ENCODE data around the gene HOXA6. TPM values are rescaled to one million over a fixed set of nuclear protein-coding genes. Genes with fewer than 3 reads are reported as not detected.

The HOXA6 gene
- total RNA-seq, 1 experiment from 2014 or later: 12.7 TPM

DNA sequence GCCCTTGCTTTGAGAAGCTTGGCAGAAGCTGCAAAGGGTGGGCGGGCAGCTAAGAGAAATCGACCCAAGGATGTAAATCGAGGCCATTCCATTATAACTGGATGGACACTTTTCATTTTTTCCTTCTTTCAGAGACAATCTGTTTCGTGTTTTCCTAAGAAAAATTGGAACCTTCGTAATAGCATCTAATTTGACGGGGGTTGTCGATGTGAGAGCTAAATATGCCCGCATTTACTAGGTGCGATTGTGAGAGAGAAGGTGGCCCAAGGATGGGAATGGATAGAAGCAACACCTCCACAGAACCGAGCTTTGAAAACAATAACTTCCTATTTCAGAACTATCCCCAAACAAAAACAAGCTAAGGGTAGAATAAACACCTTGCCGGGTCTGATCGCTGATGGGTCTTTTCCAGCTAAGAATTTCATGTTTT lies 16.2 kb downstream of the HOXA6 start:
- peak; percentile 2; the same call in 1 of the 2 replicates for ATAC-seq

More for the DNA sequence above, 16.2 kb downstream of the HOXA6 start:
- POLR2A ChIA-PET: interaction anchor here (0.7 to 1.5 kb wide), 5 partner anchors 16 to 417 kb away, joined by 3 to 5 read pairs (median 3); no protein-coding TSS in a partner anchor
- RAD21 ChIA-PET (ENCODE audit: low non-redundant PET in 1 of 2, low total read pairs in 2 of 2, uncharacterized antibody in 2 of 2, unreplicated experiment in 2 of 2): no interaction called here
- Histone ChIP-seq H2AFZ (ENCODE audit: low read depth, low read length, poor library complexity, severe bottlenecking) (no peak overlapping the region), H3K27me3 (ENCODE audit: insufficient read depth, low read length) (peaks cover 17% of the 10 kb centered on the region), H3K36me3 (ENCODE audit: control insufficient read depth in 1 of 2, insufficient read depth in 2 of 2, low read length in 2 of 2) (no peaks in the 10 kb centered on the region), H3K9me3 (ENCODE audit: control insufficient read depth in 1 of 2, insufficient read depth in 1 of 2, low read depth in 1 of 2, low read length in 2 of 2) (no peaks in the 10 kb centered on the region), H3K9ac (ENCODE audit: low read length) (peak overlapping the region; percentile 71), H3K27ac (ENCODE audit: low read depth, low read length) (peak overlapping the region; percentile 36; the same call in 1 of the 2 replicates), H4K20me1 (ENCODE audit: insufficient read depth) (no peaks in the 10 kb centered on the region), H3K4me1 (ENCODE audit: control insufficient read depth in 1 of 2, insufficient read depth in 2 of 2, low read length in 2 of 2) (peaks cover 35 to 77% of the 10 kb centered on the region in 2 experiments), H3K4me2 (ENCODE audit: low read length) (peak overlapping the region; percentile 91), H3K9me2 (ENCODE audit: insufficient read depth) (no peaks in the 10 kb centered on the region), H3K4me3 (replicated peaks in 1 of 2; ENCODE audit: low read depth in 1 of 2, low read length in 2 of 2) (peak overlapping the region; percentile 55 to 64), H3K79me2 (ENCODE audit: insufficient read depth, low read length) (no peaks in the 10 kb centered on the region)
- intact Hi-C loops (cut with micrococcal nuclease): loop anchor here (2.0 kb wide), 1 partner anchor 17 kb away; no protein-coding TSS in a partner anchor
- BruUV-seq (replicated peaks): no TSS peak
- no peak for TF ChIP-seq REST (IDR thresholded peaks at IDR 0.05; ENCODE audit: low read depth)
- no peak for TF ChIP-seq ELF1 (IDR thresholded peaks at IDR 0.05; ENCODE audit: borderline replicate concordance, low read depth)
- TF ChIP-seq, protein P1, sequence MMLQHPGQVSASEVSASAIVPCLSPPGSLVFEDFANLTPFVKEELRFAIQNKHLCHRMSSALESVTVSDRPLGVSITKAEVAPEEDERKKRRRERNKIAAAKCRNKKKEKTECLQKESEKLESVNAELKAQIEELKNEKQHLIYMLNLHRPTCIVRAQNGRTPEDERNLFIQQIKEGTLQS (IDR thresholded peaks at IDR 0.05): no peak
- TF ChIP-seq SIN3A (IDR thresholded peaks at IDR 0.05; ENCODE audit: low read depth): no peak
- no peak for TF ChIP-seq EZH2 (IDR thresholded peaks at IDR 0.05)
- TF ChIP-seq SRF (IDR thresholded peaks at IDR 0.05; ENCODE audit: low read depth): no peak
- TF ChIP-seq YY1 (IDR thresholded peaks at IDR 0.05; ENCODE audit: extremely low read depth, insufficient replicate concordance, low read depth, low read length): no peak
- no peak for TF ChIP-seq MAX (IDR thresholded peaks at IDR 0.05)
- no peak for TF ChIP-seq ZNF274 (IDR thresholded peaks at IDR 0.05; ENCODE audit: low read depth, low read length)
- TF ChIP-seq RAD21 (IDR thresholded peaks at IDR 0.05; ENCODE audit: low read depth): no peak
- TF ChIP-seq CBX3 (IDR thresholded peaks at IDR 0.05; ENCODE audit: low read depth): no peak
- TF ChIP-seq CEBPB (IDR thresholded peaks at IDR 0.05; ENCODE audit: low read depth): no peak
- TF ChIP-seq POLR2A (IDR thresholded peaks at IDR 0.05; ENCODE audit: borderline replicate concordance, extremely low read depth, insufficient read depth, insufficient read length): no peak
- no peak for TF ChIP-seq POLR2AphosphoS5 (IDR thresholded peaks at IDR 0.05; ENCODE audit: low read depth, low read length)
- no peak for TF ChIP-seq JUND (IDR thresholded peaks at IDR 0.05)
- no peak for TF ChIP-seq EGR1 (IDR thresholded peaks at IDR 0.05; ENCODE audit: low read depth)
- TF ChIP-seq, protein P2, sequence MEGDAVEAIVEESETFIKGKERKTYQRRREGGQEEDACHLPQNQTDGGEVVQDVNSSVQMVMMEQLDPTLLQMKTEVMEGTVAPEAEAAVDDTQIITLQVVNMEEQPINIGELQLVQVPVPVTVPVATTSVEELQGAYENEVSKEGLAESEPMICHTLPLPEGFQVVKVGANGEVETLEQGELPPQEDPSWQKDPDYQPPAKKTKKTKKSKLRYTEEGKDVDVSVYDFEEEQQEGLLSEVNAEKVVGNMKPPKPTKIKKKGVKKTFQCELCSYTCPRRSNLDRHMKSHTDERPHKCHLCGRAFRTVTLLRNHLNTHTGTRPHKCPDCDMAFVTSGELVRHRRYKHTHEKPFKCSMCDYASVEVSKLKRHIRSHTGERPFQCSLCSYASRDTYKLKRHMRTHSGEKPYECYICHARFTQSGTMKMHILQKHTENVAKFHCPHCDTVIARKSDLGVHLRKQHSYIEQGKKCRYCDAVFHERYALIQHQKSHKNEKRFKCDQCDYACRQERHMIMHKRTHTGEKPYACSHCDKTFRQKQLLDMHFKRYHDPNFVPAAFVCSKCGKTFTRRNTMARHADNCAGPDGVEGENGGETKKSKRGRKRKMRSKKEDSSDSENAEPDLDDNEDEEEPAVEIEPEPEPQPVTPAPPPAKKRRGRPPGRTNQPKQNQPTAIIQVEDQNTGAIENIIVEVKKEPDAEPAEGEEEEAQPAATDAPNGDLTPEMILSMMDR (IDR thresholded peaks at IDR 0.05 in 2 of 3, conservative IDR thresholded peaks at IDR 0.05 in 1 of 3; ENCODE audit: borderline replicate concordance in 1 of 3, insufficient read depth in 1 of 3, low read depth in 2 of 3, low read length in 2 of 3): no peak
- CTCF ChIA-PET: interaction anchor here (1.6 kb wide), 1 partner anchor 444 kb away, joined by 3 read pairs; no protein-coding TSS in a partner anchor
- DNase-seq (ENCODE audit: low read depth, low spot score): no peak

Data from HCT116 (cell line).